OCI-LY7 (cell line): Measurements from ENCODE around the gene FBXW12. TPM values are rescaled to one million over a fixed set of nuclear protein-coding genes. Genes with fewer than 3 reads are reported as not detected.
"Not testable (repeated sequence)": the region's sequence is repeated elsewhere in the genome, so short reads cannot be mapped to it uniquely, and the experiment has no call there.

Experiments used
- Bru-seq: library from RNA; stranded (reverse); fragments of 400-500 nt; gene quantifications from one replicate; lab custom pipeline; 2021; lab: Mats Ljungman, UMichigan
- BruChase-seq, 2 experiments: library from RNA; stranded (reverse); fragments of 400-500 nt; gene quantifications; one replicate each; lab custom pipeline; 2021; lab: Mats Ljungman, UMichigan
- BruUV-seq: library from RNA; stranded (reverse); fragments of 400-500 nt; replicated peaks from 2 replicates; lab custom pipeline; 2021; lab: Mats Ljungman, UMichigan
- CTCF ChIA-PET: fragments of 300-600 bp; sonication (Branson Sonifier 250); formaldehyde crosslinking; loops from one replicate; lab custom pipeline; 2022; ENCODE audit warnings: antibody characterized with exemption; ENCODE audit not compliant: unreplicated experiment; lab: Charles Lee
- POLR2A ChIA-PET: fragments of 300-600 bp; sonication (Branson Sonifier 250); formaldehyde crosslinking; loops from one replicate; lab custom pipeline; 2022; ENCODE audit warnings: antibody characterized with exemption; lab: Charles Lee
- DNase-seq: peaks from one replicate; pipeline ENCODE4 v3.0.0-alpha.2; 2015; ENCODE audit warnings: low spot score
- H2AFZ ChIP-seq: fragments of 200-600 bp; sonication (generic), shearing (Covaris generic); 2 replicates; pipeline ENCODE4 v1.6.1; 2014; ENCODE audit warnings: mild to moderate bottlenecking, antibody characterized with exemption, low read length, moderate library complexity
- H3K27ac ChIP-seq: fragments of 200-600 bp; sonication (generic); 2 replicates; pipeline ENCODE4 v1.5.1; 2014; ENCODE audit warnings: mixed run types, low read depth, mild to moderate bottlenecking, moderate library complexity, low read length, inconsistent platforms; ENCODE audit not compliant: poor library complexity, severe bottlenecking
- H3K36me3 ChIP-seq: fragments of 200-600 bp; sonication (generic); 2 replicates; pipeline ENCODE4 v1.6.1; 2014; ENCODE audit warnings: mild to moderate bottlenecking, antibody characterized with exemption, low read length, moderate library complexity, mixed read lengths; ENCODE audit not compliant: insufficient read depth
- H3K4me1 ChIP-seq: fragments of 200-600 bp; sonication (generic); 2 replicates; pipeline ENCODE4 v1.5.1; 2014; ENCODE audit warnings: mild to moderate bottlenecking, low read length; ENCODE audit not compliant: insufficient read depth, poor library complexity, severe bottlenecking
- H3K4me2 ChIP-seq: fragments of 200-600 bp; sonication (generic); 2 replicates; pipeline ENCODE4 v1.6.1; 2014; ENCODE audit warnings: mild to moderate bottlenecking, low read length
- H3K4me3 ChIP-seq: fragments of 200-600 bp; sonication (generic); 2 replicates; pipeline ENCODE4 v1.5.1; 2014; ENCODE audit warnings: mild to moderate bottlenecking, low read depth, low read length; ENCODE audit not compliant: poor library complexity, severe bottlenecking
- H3K79me2 ChIP-seq: fragments of 200-600 bp; sonication (generic); 2 replicates; pipeline ENCODE4 v1.6.1; 2016; ENCODE audit warnings: low read depth, mild to moderate bottlenecking, low read length, moderate library complexity, mixed read lengths; ENCODE audit not compliant: insufficient read depth
- H3K9me2 ChIP-seq: fragments of 200-600 bp; sonication (generic); 2 replicates; pipeline ENCODE4 v1.6.1; 2016; ENCODE audit warnings: mild to moderate bottlenecking, low read length, mixed read lengths; ENCODE audit not compliant: insufficient read depth
- H3K9me3 ChIP-seq: fragments of 200-600 bp; sonication (generic); 2 replicates; pipeline ENCODE4 v1.6.1; 2014; ENCODE audit warnings: mild to moderate bottlenecking, mixed run types, low read length, mixed read lengths
- H4K20me1 ChIP-seq: fragments of 200-600 bp; sonication (generic); 2 replicates; pipeline ENCODE4 v1.6.1; 2014; ENCODE audit warnings: mild to moderate bottlenecking, antibody characterized with exemption, low read length, moderate library complexity, mixed read lengths; ENCODE audit not compliant: insufficient read depth
- CTCF ChIP-seq: fragments of 200-600 bp; sonication (generic); conservative IDR thresholded peaks from 2 replicates; pipeline ENCODE4 v1.5.1; 2014; ENCODE audit warnings: mild to moderate bottlenecking, antibody characterized with exemption, low read length, moderate library complexity, mixed read lengths
- EZH2phosphoT487 ChIP-seq: fragments of 200-600 bp; sonication (generic); IDR thresholded peaks from 2 replicates; pipeline ENCODE4 v1.6.1; 2018; ENCODE audit warnings: low read depth, borderline replicate concordance, mild to moderate bottlenecking, mixed run types, antibody characterized with exemption, low read length, moderate library complexity, mixed read lengths
- intact Hi-C: fragments of 100-400 bp; cut with micrococcal nuclease; formaldehyde crosslinking; loops from one replicate; pipeline ENCODE4 v1.10.0; 2022; ENCODE audit not compliant: unreplicated experiment
- long read RNA-seq: library from polyadenylated mRNA; stranded (forward); transcript quantifications from one replicate; pipeline ENCODE4 v2.0.0, GENCODE V29; 2022
- total RNA-seq, 2 experiments: library from RNA; depleted of rRNA in 1 of 2; stranded (reverse); fragments of >200 nt in 1 of 2; shearing (Covaris generic) in 1 of 2; gene quantifications; 2 replicates each; pipeline ENCODE4 v1.2.3, GENCODE V29; 2014 to 2022

The FBXW12 gene
- 0.28 and 0.50 TPM in 2 replicates for total RNA-seq (2014; rRNA removed; shearing (Covaris generic))
- 0.37 and 0.44 TPM in 2 replicates for total RNA-seq (2022)
- Bru-seq, nascent RNA: percentile 31 among the genes with signal in this experiment
- percentile 21 among the genes with signal in this experiment for BruChase-seq, experiment 1, labeled RNA remaining after a 6-hour chase
- BruChase-seq, experiment 2, labeled RNA remaining after a 2-hour chase: percentile 35 among the genes with signal in this experiment
- long read RNA-seq: 0 reads

- H3K4me2 ChIP-seq: peak within 1 kb of the TSS; percentile 37
- BruUV-seq: no TSS peak
- CTCF ChIA-PET: interaction anchor here (0.6 kb wide), 1 partner anchor 136 kb away, joined by 3 read pairs; no protein-coding TSS in a partner anchor
- H3K9me3 ChIP-seq: no peaks in the 10 kb centered on the region
- TF ChIP-seq EZH2phosphoT487 (no peak), CTCF (no peak)
- no peak within 1 kb of the TSS for H3K27ac ChIP-seq
- no peaks in the 10 kb centered on the region for H3K9me2 ChIP-seq
- H3K4me1 ChIP-seq: peaks cover 31% of the 10 kb centered on the region
- POLR2A ChIA-PET: no interaction called here
- H3K36me3 ChIP-seq: no peaks in the 10 kb centered on the region
- intact Hi-C loops: no loop called here
- no peaks in the 10 kb centered on the region for H4K20me1 ChIP-seq
- no peak within 1 kb of the TSS for H3K4me3 ChIP-seq
- H2AFZ ChIP-seq: no peak within 1 kb of the TSS; the same call in 1 of the 2 replicates
- DNase-seq: no peak
- H3K79me2 ChIP-seq: no peaks in the 10 kb centered on the region
Observed at GRCh38 chr3:48371651-48372376, at the start of gene FBXW12. FBXW12 (plus strand) TSS chr3:48372219; CDS start chr3:48372768, 549 bp downstream.

GRCh38 chr3:48331706-48332435 lies 40.1 kb upstream of the FBXW12 start:
- H3K79me2 ChIP-seq, H3K27ac ChIP-seq, DNase-seq, H3K9me2 ChIP-seq, H3K4me1 ChIP-seq, H4K20me1 ChIP-seq, H2AFZ ChIP-seq, BruUV-seq, POLR2A ChIA-PET, H3K4me3 ChIP-seq, H3K36me3 ChIP-seq, H3K4me2 ChIP-seq, intact Hi-C loops, H3K9me3 ChIP-seq, CTCF ChIA-PET: not testable (repeated sequence)

- H3K9me3 ChIP-seq, H3K36me3 ChIP-seq, H3K27ac ChIP-seq, H3K79me2 ChIP-seq, H3K4me1 ChIP-seq, H4K20me1 ChIP-seq, BruUV-seq, H3K4me3 ChIP-seq, H3K9me2 ChIP-seq, DNase-seq, intact Hi-C loops, H3K4me2 ChIP-seq, H2AFZ ChIP-seq: not testable (repeated sequence)
- CTCF ChIA-PET: interaction anchor here (0.5 kb wide), 1 partner anchor 343 kb away, joined by 3 read pairs; no protein-coding TSS in a partner anchor
- POLR2A ChIA-PET: interaction anchor here (0.6 kb wide), 2 partner anchors 33 to 197 kb away, joined by 3 to 4 read pairs; no protein-coding TSS in a partner anchor
Observed at GRCh38 chr3:48333346-48334245, 38.4 kb upstream of the FBXW12 start, which contains the start of gene SPINK8. SPINK8 (minus strand) TSS chr3:48333661; CDS start chr3:48328341, 5,320 bp downstream.
